GM12874 (cell line): ENCODE results near the gene NRBP1.

Source experiments
- TF ChIP-seq, protein P1 (sequence below): IDR thresholded peaks from 2 replicates; pipeline ENCODE4 v1.5.1; 2011; ENCODE audit warnings: low read depth, mild to moderate bottlenecking, control low read depth, low read length, moderate library complexity; ENCODE audit not compliant: insufficient read depth

The NRBP1 gene

DNA sequence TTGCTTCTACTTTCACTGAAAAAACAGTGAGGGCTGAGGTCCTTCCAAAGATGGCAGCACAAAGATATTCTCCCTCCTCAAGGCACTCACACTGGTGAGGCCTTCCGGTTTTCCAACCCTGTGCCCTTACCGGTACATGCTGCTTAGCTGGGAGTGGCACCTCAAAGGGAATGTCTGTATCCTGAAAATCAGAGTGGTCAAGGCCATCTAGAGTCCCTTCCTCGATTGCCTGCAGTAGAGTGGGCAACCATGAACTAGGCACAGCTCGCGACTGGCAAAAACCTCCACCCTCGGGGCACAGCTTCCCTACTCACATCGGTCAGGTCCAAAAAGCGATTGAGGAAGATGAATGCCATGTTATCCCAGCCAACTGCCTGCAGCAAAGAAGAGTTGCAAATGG lies 17.2 kb downstream of the NRBP1 start:
- TF ChIP-seq, protein P1, sequence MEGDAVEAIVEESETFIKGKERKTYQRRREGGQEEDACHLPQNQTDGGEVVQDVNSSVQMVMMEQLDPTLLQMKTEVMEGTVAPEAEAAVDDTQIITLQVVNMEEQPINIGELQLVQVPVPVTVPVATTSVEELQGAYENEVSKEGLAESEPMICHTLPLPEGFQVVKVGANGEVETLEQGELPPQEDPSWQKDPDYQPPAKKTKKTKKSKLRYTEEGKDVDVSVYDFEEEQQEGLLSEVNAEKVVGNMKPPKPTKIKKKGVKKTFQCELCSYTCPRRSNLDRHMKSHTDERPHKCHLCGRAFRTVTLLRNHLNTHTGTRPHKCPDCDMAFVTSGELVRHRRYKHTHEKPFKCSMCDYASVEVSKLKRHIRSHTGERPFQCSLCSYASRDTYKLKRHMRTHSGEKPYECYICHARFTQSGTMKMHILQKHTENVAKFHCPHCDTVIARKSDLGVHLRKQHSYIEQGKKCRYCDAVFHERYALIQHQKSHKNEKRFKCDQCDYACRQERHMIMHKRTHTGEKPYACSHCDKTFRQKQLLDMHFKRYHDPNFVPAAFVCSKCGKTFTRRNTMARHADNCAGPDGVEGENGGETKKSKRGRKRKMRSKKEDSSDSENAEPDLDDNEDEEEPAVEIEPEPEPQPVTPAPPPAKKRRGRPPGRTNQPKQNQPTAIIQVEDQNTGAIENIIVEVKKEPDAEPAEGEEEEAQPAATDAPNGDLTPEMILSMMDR, result no peak

DNA sequence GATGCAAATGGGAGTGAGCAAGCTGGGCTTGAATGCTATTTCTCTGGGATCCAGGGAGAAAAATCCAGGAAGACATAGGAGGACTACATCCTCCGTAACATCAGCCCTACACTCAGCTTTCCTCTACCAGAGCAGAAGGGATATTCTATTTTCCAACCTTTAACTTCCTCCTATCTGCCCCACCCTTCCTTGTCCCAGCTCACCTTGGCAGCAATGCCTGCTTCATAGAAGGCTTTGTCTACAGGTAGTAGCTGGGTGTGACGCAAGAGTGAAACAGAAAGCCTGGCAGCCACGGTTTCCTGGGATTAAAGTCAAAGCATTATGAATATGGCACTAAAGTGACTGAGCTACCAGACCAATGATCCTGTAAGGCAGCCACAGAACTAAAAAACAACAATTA lies 17.6 kb downstream of the NRBP1 start:
- TF ChIP-seq, protein P1, result no peak

DNA sequence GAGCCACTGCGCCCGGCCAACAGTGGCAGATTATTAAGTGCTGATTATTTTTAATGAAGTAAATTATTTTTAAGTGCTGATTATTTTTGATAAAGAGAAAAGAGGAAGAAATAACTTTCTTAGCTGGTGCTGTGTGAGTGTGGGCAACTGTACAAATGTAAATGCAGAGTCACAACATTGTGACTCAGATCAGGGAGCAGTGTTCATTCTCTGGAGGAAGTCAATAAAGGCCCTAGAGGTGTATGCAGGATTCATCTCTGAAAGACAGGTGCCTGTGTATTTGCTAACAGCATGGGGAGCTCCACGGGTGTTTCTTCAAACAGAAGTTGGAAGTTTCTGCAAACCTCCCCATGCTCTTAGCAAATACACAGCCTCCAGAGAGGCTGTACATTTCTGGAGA lies 19.9 kb downstream of the NRBP1 start:
- TF ChIP-seq, protein P1, result no peak

GRCh38 chr2:27451095-27451494 lies 22.7 kb downstream of the NRBP1 start:
- TF ChIP-seq, protein P1, result no peak

DNA sequence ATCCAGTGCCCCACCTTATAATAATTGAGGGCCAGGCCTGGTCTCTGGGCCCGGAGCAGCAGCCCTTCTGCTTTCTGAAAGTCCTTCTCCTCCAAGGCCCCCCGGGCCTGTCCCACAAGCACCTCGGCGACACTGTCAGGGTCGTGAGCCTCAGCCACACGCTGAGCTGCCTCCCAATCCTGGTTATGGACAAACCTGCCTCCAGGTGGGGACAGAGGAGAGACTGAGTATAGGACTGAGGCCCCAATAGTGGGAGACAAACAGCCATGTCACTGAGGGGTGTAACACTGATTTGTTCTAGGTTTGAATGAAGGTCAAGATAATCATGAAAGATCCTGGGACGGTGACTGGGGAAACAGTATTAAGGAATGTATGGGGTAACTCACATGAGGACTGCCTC lies 25.5 kb downstream of the NRBP1 start:
- TF ChIP-seq, protein P1, result no peak

GRCh38 chr2:27461118-27461517 lies 32.7 kb downstream of the NRBP1 start:
- TF ChIP-seq, protein P1, result no peak

GRCh38 chr2:27464443-27464842 lies 36.0 kb downstream of the NRBP1 start:
- TF ChIP-seq, protein P1, result no peak

DNA sequence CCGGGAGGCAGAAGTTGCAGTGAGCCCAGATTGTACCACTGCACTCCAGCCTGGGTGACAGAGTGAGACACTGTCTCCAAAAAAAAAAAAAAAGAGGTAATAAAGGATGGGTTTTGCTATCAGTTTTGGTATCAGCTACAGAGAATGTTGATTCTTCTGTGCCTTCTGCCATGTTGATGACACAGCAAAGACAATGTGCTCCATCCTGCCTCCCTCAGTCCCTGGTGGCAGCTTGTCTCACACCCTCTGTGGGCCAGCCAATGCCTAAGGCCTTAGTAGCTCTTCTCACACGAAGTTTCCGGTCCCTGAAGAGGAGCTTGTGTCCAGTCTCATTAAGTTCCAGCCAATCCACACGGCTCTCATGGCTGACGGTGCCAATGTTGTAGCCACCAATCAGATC lies 43.5 kb downstream of the NRBP1 start:
- TF ChIP-seq, protein P1, result no peak
